Spleen (tissue), 7 donors: ENCODE data around the gene NGLY1.

Source experiments
- POLR2AphosphoS5 ChIP-seq, 3 donors: sonication (generic); formaldehyde crosslinking; IDR thresholded peaks; one replicate each; pipeline ENCODE4 v1.5.1; 2017; ENCODE audit warnings: antibody characterized with exemption in 3 of 3
- TF ChIP-seq, protein P1 (sequence below), 11 experiments: fragments of 200-600 bp in 7 of 11; fragments of 450-650 bp in 4 of 11; sonication (generic) in 4 of 11; IDR thresholded peaks in 8 of 11; conservative IDR thresholded peaks in 3 of 11; 1 replicate in 7 of 11; 2 replicates in 4 of 11; pipeline versions ENCODE4 v1.4.0 to v1.8.0; 2016 to 2021; ENCODE audit warnings: antibody characterized with exemption in 11 of 11, inconsistent platforms in 4 of 11, mild to moderate bottlenecking in 1 of 11
- donor health status: DM: no; HTN: no; CAD: no; lungs with moderate emphysema.
- donor health status: DM: no; HTN: no; CAD: no.
- donor health status: DM: no; HTN: no; CAD: no.

DNA sequence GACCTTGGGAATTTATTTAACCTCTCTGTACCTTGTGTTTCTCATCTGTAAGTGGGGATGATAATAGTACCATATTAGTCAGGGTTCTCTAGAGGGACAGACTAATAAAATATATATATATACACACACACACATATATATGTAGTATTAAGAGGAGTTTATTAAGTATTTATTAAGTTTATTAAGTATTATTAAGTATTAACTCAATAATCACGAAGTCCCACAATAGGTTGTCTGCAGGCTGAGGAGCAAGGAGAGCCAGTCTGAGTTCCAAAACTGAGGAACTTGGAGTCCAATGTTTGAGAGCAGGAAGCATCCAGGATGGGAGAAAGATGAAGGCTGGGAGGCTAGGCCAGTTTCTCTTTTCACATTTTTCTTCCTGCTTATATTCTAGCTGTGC lies 21.4 kb upstream of the NGLY1 start:
- TF ChIP-seq, protein P1, sequence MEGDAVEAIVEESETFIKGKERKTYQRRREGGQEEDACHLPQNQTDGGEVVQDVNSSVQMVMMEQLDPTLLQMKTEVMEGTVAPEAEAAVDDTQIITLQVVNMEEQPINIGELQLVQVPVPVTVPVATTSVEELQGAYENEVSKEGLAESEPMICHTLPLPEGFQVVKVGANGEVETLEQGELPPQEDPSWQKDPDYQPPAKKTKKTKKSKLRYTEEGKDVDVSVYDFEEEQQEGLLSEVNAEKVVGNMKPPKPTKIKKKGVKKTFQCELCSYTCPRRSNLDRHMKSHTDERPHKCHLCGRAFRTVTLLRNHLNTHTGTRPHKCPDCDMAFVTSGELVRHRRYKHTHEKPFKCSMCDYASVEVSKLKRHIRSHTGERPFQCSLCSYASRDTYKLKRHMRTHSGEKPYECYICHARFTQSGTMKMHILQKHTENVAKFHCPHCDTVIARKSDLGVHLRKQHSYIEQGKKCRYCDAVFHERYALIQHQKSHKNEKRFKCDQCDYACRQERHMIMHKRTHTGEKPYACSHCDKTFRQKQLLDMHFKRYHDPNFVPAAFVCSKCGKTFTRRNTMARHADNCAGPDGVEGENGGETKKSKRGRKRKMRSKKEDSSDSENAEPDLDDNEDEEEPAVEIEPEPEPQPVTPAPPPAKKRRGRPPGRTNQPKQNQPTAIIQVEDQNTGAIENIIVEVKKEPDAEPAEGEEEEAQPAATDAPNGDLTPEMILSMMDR (IDR thresholded peaks at IDR 0.05 in 8 of 11, conservative IDR thresholded peaks at IDR 0.05 in 3 of 11): no peak
- TF ChIP-seq POLR2AphosphoS5 (IDR thresholded peaks at IDR 0.05): no peak
